Stimulated activated CD8-positive, alpha-beta memory T cell treated with anti-CD3 and anti-CD28 coated beads, Interleukin-15, amount 100 ng/mL, for 24 hours (primary cell): Measurements from ENCODE around the gene SCYGR1.
"Not testable (repeated sequence)": the region's sequence is repeated elsewhere in the genome, so short reads cannot be mapped to it uniquely, and the experiment has no call there.

Experiments
- DNase-seq: peaks from one replicate; pipeline ENCODE4 v3.0.0-alpha.2; 2020; ENCODE audit warnings: low read depth

The SCYGR1 gene, protein sequence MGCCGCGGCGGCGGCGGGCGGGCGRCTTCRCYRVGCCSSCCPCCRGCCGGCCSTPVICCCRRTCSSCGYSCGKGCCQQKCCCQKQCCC

DNA sequence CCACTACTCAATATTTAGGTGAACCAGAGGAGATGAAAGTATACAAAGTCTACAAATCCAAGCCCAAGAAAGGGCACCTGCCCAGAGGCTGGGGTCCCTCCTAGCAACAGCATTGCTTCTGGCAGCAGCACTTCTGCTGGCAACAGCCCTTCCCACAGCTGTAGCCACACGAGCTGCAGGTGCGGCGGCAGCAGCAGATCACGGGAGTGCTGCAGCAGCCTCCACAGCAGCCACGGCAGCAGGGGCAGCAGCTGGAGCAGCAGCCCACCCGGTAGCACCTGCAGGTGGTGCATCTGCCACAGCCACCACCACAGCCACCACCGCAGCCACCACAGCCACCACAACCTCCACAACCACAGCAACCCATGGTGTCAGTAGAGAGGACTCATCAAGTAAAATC lies at the start of gene SCYGR1:
Gene SCYGR1, minus strand, starts transcription at position 367 of the 400 bp plus-strand sequence. Its CDS starts 0 bp downstream, at position 367.
- not testable (repeated sequence) for DNase-seq

DNA sequence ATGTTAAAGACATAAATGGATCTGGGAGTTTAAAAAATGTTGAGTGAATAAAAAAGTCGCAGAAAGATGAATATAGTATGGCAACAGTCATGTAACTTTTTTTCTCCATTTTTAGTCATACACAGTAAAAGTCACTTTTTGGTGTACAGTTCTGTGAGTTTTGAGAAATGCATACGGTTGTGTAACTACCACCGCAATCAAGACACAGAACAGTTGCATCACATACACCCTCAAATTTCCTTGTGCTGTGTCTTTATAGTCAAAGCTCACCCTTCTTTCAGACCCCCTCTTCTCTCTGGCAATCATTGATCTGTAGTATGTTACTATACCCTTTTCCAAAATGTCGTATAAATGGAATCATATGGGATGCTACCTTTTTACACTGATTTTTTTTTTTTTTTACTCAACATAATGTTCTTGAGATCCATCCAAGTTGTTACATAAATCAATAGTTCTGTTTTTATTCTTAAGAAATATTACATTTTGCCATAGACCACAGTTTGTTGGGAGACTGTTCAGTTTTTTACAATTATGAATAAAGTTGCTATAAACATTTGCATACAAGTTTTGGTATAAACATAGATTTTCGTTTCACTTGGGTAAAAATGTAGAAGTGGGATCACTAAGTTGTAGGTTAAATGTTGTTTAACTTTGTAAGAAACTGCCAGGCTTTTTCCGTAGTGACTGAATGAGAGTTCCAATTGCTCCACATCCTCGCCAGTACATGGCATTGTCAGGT lies 48.9 kb upstream of the SCYGR1 start:
- DNase-seq: no peak

DNA sequence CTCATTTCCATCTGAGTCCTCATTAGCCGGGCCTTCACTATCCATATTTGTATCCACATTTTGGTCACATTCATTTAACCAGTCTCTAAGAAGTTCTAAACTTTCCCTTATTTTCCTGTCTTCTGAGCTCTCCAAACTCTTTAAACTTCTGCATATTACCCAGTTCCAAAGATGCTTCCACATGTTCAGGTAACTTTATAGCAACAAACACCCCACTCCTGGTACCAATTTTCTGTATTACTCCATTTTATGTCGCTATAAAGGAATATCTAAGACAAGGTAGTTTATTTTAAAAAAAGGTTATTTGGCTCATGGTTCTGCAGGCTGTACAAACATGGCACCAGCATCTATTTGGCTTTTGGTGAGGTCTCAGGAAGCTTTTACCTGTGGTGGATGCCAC lies 45.4 kb upstream of the SCYGR1 start:
- DNase-seq: no peak

DNA sequence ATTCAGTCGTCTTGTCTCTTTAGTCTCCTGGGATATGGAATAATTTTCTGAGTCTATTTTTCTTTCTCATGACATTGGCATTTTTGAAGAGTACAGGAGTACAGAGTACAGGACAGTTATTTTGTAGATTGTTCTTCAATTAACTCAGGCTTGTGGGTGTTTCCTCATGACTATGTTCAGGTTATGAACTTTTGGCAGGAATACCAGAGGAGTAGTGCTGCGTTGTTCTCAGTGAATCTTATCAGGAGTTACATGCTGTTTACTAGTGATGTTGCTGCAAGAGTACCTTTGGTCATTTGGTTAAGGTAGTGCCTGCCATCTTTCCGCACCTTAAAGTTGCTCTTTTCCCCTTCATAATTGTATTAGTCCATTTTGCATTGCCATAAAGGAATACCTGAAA lies 42.9 kb upstream of the SCYGR1 start:
- no peak for DNase-seq

DNA sequence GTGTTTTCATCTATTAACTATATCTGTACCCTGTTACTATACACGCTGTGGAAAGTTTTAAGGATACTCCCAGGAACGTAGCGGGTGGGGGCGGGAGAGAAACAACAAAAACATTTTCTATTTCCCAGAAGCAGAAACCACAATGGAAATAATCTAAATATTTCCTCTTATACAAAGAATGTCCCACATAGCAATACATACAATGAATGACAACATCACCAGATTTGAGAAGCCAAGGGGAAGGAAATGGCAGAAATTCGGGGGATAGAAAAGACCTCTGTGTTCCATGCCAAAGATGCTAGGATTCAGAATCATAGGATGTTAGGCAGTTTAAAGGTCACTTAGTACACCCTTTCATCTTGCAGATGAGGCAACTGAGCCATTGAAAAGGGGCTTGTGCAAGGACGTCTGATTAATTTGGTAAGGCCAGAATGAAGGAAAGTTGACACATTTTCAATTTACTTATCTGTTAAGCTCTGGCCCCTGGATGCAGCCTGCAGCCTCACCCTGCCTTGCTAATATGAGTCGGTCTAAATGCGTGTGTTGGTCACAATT lies 41.1 kb upstream of the SCYGR1 start:
- no peak for DNase-seq

DNA sequence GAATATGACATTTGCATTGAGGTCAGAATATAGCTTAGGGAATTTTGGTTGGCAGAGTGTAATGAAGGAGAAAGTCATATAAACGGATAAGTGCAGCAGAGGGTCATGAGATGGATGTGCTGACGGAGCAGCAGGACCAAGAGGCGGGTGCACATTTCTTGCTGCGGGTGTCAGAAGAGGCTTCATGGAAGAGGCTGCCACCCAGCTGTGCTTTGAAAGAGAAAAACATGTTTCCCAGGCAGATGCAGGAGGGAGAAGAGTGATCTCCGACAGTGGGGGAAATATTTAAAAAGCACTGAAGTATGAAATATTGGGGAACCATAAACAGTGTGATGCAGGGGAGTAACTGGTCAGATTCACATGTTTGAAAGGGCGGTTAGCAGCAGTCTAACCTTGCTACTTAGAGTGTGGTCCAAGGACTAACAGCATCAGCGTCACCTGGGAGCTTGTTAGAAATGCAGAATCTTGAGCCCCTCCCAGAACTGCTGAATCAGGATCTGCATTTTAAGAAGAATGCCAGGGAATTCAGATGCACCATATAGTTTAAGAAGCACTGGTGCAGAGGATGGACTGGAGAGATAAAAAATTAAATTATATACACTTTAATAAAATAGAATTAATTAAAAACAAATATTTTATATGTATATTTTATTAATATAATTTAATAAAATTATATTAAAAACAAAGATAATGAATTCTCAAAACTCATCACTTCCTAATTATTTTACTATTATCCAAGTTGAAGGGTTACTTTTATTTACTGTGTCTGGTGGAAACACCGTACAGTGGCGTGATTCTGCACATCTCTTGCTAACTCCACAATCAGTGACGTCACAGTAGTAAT lies 36.1 kb upstream of the SCYGR1 start:
- no peak for DNase-seq

DNA sequence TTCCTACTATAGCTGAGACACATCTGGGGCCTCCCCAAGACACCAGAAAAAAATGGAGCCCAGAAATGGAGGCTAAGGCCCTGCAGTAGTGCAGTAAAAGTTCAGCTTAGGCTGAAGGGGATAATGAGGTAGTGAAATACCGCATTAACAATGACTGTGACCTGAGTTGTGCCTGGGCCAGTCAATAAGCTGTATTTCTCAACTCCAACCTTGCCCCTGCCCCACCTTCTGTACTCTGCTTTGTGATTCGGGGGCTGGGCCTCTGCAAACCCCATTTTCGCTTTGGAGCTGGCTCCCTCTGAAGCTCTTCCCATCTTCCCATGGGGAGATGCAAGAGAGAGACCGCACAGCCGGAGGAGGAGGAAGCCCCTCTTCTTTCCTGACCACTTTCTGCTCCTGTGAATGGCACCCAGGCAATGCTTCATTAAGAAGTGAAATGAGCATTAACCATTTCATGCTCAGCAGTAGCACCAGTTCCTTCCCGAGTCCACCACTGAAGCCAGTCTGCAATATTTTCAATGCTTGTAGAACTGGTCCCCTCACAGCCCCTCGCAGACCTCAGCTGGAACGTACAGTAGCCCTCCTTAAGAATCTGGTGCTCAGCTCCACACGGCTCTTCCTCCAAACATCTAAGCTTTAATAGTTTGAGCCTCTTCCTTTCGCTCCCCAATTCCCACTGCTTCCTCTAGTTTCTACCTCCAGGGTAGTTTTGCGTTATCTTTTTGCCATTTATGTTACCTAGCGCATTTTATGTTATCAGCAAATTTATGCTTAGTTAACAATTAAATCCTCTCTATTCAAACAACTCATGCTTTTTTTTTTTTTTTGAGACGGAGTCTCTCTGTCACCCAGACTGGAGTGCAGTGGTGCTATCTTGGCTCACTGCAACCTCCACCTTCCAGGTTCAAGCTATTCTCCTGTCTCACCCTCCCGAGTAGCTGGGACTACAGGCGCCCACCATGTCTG lies 32.6 kb upstream of the SCYGR1 start:
- no peak for DNase-seq

DNA sequence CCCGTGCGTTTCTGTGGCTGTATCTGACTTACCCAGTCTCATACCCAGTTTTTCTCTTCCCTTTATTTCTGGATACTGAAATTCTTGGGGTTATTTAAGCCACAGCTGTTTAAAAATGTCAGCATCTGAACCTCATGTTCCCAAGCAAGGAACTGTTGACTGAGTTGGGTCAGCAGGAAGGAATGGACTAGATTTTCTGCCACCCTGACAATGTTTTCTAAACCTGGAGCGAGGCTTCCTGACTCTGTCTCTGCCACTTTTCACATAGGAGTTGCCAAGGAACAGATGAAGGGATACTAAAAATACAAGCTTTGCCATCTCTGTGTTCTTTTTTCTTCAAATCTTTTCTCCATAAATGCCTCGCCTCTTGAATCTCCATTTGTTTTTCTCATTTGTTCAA lies 29.0 kb upstream of the SCYGR1 start:
- DNase-seq: no peak

DNA sequence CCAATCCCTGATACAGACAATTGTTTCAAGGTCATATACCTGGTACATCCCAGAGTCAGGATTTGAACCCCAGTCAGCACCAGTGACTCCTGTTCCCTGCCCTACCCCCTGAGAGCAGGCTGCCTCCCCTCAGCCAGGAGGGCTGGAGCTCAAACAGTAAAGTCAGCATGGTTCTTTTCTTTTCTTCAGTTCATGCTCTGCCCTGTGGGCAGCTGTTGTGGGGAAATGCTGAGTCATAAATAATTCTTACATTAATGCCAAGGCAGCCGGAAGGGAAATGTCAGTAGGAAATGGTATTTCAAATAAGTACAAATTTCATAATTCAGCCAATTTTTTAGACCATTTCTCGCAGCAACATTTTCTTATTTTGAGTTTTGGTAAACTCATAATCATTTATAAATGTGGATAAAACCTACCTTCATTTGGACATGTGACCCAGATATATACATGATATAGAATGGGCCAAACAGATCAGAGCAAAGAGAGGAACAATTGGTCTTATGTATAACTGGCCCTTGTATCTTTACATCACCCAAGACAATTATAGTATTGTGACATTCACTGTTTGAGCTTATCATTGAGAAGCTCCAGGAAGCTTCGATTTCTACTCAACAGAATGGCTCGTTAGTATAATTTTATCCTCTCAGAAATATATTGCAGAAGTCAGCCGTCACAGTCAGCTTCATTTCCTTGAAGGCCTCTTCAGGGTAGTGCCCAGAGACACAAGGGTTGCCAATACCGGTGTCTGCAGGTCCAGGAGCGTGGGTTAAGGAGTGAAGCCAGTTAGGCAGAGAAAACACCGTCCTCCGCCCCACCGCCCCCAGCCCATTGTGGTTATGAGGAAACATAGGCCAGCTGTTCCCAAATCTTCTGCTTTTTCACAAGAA lies 28.0 kb upstream of the SCYGR1 start:
- no peak for DNase-seq

DNA sequence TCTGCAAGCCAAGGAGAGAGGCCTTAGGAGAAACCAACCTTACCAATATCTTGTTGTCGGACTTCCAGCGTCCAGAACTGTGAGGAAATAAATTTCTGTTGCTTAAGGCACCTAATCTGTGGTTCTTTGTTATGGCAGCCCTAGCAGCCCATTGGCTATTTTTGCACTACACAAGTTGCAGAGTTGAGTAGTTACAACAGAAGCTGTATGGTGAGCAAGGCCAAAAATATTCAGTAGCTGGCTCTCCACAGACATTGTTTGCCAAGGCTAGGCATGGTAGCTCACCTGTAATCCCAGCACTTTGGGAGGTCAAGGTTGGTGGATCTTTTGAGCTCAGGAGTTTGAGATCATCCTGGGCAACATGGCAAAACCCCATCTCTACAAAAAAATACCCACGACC lies 27.1 kb upstream of the SCYGR1 start:
- no peak for DNase-seq

DNA sequence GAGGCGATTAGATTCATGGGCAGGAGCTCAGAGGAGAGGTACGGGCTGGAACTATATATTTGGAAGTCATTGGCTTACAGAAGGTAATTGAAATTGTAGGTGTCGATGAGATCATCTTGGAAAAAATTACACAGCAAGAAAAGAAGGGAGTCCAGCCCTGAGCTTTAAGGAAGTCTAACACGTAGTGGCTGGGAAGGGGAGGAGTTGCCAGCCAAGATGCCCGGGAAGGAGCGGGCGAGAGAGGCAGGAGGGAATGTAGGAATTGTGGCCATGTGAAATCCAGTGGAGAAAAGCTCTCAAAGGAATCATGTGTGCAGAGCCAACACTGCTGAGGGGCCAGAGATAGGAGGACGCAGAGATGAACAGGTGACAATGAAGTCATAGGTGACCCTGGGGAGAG lies 25.6 kb upstream of the SCYGR1 start:
- no peak for DNase-seq

DNA sequence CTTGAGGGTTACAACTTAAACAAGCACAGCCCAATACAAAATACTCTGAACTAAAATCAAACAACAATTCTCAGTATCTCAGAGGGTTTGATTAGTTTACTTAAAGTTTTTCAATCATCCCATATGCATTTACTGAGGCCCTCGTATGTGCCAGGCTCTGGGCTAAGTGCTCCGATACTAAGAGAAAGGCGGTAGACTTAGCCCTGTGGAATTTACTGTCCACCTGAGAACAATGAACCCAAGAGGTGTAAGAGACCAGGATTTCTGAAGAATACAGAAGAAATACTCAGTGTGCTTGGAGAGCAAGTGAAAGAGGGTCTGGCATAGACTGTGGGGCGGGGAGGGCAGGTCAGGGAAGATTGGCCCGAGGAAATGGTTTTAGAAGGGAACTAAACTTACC lies 25.1 kb upstream of the SCYGR1 start:
- no peak for DNase-seq

DNA sequence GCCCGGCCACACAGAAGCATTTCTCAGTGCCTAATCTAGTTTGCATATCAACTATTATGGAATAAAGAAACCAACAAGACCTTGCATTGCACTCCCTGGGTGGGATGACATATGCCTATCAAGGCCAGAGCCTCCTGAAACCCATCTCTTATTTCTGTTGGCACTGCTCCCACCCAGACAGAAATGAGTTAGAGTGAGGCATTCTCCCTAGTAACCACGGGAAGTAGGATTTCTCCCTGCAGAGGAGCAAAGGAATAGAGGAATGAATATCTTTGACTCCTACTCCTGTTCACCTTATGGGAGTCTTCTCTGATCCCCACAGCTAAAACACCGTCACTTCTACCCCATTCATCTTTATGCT lies 24.2 kb upstream of the SCYGR1 start:
- no peak for DNase-seq

DNA sequence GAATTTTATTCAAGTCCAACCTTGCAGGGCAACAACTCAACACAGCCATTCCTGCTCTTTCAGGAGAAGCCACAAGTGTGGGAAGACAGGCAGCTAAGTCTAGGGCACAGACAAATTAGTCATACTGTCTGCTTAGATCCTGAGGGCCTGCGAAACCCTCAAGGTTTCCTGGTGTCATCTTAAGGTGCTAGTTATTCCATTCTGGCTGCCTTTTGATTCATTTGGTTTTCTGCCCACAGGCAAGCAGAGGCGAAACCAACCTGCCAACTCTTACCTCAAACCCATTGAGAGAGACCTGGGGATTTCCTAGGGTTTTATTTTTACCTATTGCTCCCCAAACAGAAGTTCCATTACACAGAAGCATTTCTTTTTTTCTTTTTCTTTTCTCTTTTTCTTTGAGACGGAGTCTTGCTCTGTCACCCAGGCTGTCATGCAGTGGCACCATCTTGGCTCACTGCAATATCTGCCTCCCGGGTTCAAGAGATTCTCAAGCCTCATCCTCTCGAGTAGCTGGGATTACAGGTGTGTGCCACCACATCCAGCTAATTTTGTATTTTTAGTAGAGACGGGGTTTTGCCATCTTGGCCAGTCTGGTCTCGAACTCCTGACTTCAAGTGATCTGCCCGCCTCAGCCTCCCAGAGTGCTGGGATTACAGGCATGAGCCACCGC lies 23.7 kb upstream of the SCYGR1 start:
- no peak for DNase-seq

DNA sequence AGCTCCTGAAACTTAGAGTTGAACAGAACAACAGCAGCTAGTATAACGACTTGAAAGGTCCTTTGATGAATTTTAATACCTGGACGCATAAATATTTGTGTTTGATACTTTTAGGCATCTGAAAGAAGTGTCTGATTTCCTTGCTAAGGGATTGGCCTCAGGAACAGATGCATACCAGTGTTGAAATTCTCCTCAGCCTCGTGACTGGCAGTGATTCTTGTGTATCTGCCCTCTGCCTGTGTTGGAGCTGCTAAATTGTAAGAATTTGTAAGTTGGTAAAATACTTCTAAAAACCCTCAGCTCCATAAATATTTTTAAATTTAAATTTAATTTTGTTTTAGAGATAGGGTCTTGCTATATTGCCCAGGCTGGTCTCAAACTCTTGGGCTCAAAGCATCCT lies 22.4 kb upstream of the SCYGR1 start:
- DNase-seq: no peak

DNA sequence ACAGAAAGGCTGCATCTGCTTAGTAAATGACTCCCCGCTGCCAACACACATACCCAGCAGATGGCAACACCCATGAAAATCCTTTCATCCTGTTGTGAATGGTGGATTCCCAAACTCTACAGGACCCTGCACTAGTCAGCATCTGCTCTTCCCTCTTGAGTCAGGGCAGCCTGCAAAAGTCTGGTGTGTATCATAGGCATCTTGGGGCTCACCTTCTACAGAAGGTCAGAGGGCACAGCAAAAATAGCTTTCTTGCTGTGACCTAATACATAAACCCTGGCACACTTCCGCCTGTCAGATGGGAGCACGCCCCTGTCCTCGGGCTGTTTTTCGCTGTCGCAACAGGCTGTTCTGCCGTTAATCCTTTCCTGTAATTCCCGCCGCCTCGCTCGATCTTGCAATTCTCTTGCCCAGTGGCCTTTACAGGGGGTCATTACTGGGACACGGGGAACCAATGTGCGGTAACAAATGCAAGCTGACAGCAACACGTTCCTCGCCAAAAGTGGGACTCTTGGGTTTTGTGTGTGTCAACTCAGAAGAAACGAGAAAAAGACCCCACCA lies 19.9 kb upstream of the SCYGR1 start:
- DNase-seq: no peak

DNA sequence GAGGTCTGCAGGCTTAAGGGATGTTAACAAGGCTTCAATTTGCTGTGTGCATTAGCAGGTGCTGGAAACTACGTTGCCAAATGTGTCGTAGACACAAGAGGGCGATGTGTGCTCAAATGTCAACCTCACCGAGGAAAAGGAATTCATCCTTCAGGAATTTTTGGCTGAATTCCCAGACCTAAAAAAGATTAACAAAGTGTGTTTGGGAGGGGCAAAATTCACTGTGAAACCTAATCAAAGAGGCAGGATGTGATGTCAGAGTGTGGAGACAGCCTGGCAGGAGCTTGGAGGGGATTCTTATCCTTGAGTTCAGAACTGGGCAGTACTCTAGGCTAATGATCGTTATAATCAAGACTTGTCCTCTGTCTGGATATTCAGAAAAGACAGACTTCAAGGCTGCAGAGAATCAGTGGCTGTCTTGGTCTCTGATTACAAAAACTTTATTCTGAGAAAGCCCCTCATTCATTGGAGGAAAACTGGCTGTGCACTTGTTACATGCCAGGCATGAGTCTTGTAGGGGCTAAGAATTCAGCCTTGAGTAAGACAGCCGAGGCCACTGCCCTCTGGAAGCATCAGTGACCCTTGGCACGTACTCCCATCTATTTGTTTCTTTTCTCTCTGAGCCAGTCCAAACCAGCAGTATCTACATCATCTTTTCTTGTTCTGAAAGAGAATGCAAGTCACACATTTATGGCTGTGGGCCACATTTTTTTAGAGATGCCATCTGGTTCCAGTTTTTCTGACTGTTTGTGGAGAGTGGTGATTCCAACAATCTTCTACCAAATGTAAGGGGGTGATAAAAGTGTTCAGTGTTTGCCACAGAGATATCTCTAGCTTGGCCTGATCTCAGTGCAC lies 18.7 kb upstream of the SCYGR1 start:
- no peak for DNase-seq

DNA sequence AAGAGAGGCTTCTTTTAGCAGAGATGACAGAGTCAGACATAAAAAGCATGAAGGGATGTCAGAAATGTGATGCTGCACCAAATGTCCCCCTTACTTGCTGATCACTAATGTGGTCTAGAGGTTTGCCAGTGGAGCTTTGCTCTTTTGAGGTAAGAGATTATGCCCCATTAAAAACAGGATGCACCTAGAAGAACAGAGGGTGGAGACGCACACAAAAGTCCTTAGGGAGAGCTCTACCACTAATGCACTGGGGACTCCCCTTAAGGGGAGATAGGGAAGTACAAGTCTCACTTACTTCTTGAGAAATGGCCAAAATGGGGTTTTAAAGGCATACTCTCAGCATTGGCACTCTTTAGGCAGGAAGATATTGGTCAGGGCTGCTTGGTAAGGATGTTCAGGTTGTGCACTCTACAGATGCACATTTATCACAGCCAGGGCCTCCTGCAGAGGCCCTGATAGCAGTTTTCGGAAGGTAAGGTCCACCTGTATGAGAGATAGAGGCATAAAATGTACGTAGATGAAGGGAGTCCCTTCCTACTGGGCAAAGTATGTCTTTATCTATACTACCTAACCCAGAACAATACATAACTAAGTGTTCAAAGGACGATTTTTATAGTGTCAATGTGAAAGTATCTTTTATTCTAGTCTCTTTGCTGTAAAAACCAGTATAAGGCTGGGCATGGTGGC lies 17.0 kb upstream of the SCYGR1 start:
- DNase-seq: no peak
